GM21529 (cell line): ENCODE measurements around the gene MRPS34.
"Not testable (repeated sequence)": the region's sequence is repeated elsewhere in the genome, so short reads cannot be mapped to it uniquely, and the experiment has no call there.

Experiments used
- ATAC-seq: cut with Tn5 transposase; IDR thresholded peaks from one replicate; pipeline ENCODE4 v1.9.1; 2021; ENCODE audit not compliant: unreplicated experiment

Gene MRPS34

GRCh38 chr16:1757714-1758461 lies 15.0 kb downstream of the MRPS34 start:
- no peak for ATAC-seq

- ATAC-seq, result no peak
Measured at GRCh38 chr16:1754204-1754603, 18.7 kb downstream of the MRPS34 start.

GRCh38 chr16:1752853-1753252 lies 20.1 kb downstream of the MRPS34 start:
- no peak for ATAC-seq

GRCh38 chr16:1751946-1752345 lies 21.0 kb downstream of the MRPS34 start:
- ATAC-seq, result no peak

- no peak for ATAC-seq
Measured at GRCh38 chr16:1749152-1750117, 23.5 kb downstream of the MRPS34 start.

- no peak for ATAC-seq
Measured at GRCh38 chr16:1747934-1748333, 25.0 kb downstream of the MRPS34 start.

- no peak for ATAC-seq
Measured at GRCh38 chr16:1746693-1747195, 26.2 kb downstream of the MRPS34 start.

GRCh38 chr16:1745900-1746692 lies 26.8 kb downstream of the MRPS34 start:
- no peak for ATAC-seq

- ATAC-seq, result no peak
Measured at GRCh38 chr16:1745181-1745899, 27.6 kb downstream of the MRPS34 start.

- no peak for ATAC-seq
Measured at GRCh38 chr16:1744338-1744840, 28.5 kb downstream of the MRPS34 start.

- no peak for ATAC-seq
Measured at GRCh38 chr16:1743376-1744337, 29.3 kb downstream of the MRPS34 start.

- no peak for ATAC-seq
Measured at GRCh38 chr16:1741553-1742165, 31.3 kb downstream of the MRPS34 start.

- no peak for ATAC-seq
Measured at GRCh38 chr16:1740781-1741490, 32.0 kb downstream of the MRPS34 start.

- ATAC-seq, result no peak
Measured at GRCh38 chr16:1740234-1740633, 32.7 kb downstream of the MRPS34 start.

GRCh38 chr16:1734816-1735215 lies 38.1 kb downstream of the MRPS34 start:
- no peak for ATAC-seq

- no peak for ATAC-seq
Measured at GRCh38 chr16:1734123-1734522, 38.8 kb downstream of the MRPS34 start.

GRCh38 chr16:1732551-1732987 lies 40.4 kb downstream of the MRPS34 start:
- ATAC-seq, result not testable (repeated sequence)

- ATAC-seq, result no peak
Measured at GRCh38 chr16:1732071-1732470, 40.9 kb downstream of the MRPS34 start.
